Astrocyte (in vitro differentiated cells and primary cell): ENCODE results near the gene TBPL1.

Experiments
- EZH2 ChIP-seq: IDR thresholded peaks from 2 replicates; pipeline ENCODE4 v1.6.1; 2012; ENCODE audit warnings: mild to moderate bottlenecking, low read length, inconsistent platforms; ENCODE audit not compliant: insufficient read depth
- TF ChIP-seq, protein P1 (sequence below): IDR thresholded peaks from 2 replicates; pipeline ENCODE4 v1.5.1; 2011; ENCODE audit warnings: low read depth, mild to moderate bottlenecking, inconsistent platforms, low read length, moderate library complexity; ENCODE audit not compliant: insufficient read depth

DNA sequence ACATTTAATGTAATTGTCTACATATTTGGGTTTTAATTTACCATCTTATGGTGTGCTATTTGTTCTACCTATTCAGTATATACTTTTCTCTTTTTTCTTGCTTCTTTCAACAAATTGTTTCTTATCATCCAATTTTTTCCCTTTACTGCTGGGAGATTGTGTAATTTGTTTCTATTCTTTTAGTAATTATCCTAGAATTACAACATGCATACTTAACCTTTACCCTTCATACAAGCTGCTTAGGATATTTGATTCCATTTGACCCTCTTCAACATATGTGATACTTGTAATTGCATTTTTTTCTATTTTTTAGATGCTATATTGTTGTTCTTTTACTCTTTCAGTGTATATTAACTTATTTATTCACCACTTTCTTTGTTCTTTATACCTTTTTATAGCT is 15.1 kb upstream of the TBPL1 start:
- TF ChIP-seq, protein P1, sequence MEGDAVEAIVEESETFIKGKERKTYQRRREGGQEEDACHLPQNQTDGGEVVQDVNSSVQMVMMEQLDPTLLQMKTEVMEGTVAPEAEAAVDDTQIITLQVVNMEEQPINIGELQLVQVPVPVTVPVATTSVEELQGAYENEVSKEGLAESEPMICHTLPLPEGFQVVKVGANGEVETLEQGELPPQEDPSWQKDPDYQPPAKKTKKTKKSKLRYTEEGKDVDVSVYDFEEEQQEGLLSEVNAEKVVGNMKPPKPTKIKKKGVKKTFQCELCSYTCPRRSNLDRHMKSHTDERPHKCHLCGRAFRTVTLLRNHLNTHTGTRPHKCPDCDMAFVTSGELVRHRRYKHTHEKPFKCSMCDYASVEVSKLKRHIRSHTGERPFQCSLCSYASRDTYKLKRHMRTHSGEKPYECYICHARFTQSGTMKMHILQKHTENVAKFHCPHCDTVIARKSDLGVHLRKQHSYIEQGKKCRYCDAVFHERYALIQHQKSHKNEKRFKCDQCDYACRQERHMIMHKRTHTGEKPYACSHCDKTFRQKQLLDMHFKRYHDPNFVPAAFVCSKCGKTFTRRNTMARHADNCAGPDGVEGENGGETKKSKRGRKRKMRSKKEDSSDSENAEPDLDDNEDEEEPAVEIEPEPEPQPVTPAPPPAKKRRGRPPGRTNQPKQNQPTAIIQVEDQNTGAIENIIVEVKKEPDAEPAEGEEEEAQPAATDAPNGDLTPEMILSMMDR, result no peak
- no peak for TF ChIP-seq EZH2
